HG02588 (cell line): ENCODE results near the gene LYRM9.
"Not testable (repeated sequence)": the region's sequence is repeated elsewhere in the genome, so short reads cannot be mapped to it uniquely, and the experiment has no call there.

Source experiments
- ATAC-seq: cut with Tn5 transposase; IDR thresholded peaks from one replicate; pipeline ENCODE4 v1.9.1; 2021; ENCODE audit warnings: mild to moderate bottlenecking, moderate library complexity; ENCODE audit not compliant: unreplicated experiment

The LYRM9 gene

DNA sequence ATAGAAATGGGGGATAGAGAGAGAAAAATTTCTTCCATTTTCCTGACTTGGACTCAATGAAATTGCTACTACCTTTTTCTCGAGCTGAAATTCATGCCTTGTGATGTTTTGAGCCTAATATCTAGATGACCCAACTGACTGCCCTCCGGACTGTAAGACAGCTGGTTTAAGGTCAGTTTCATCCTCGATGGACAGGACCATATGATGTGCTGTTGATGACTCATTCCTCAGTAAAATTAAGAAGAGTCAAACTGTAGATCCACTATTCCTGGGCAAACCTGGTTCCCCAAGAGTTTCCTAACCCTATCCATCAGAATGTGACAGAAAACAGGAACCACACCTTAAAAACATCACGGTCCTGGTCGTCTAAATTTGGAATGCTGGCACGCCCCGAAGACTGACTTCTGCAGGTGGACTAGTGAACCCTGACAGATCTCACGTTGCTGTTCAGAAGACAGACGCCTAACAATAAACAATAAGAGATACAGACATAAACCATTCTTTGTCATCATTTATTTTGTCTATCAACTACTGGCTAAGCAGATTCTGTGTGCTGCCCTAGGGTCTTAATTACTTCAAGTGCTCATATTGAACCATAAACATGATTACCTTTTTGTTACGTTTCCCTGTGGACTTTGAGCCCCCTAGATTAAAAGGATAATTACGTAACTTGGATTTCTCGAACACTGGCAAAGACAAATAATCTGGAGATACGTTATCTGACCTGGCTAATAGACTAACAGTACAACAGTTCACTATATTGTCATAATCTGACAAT is 47.7 kb downstream of the LYRM9 start:
- no peak for ATAC-seq

DNA sequence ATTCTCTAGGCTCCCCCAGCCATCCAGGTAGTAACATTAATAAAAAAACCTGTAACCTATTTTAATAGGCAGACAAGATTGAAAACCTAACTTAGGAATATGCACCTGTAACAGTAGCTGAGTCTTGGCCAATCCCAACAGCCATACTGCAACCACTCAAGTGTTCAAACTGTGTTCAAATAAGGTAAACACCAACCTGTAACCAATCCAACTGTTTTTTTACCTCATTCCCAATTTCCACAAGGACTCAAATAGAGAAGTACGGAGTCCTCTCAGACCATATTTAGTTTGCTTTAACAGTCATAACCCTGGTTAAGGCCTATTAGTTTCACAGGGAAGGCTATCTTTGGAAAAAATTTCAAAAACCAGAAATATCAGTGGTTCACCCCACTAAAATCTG is 52.5 kb downstream of the LYRM9 start:
- no peak for ATAC-seq

DNA sequence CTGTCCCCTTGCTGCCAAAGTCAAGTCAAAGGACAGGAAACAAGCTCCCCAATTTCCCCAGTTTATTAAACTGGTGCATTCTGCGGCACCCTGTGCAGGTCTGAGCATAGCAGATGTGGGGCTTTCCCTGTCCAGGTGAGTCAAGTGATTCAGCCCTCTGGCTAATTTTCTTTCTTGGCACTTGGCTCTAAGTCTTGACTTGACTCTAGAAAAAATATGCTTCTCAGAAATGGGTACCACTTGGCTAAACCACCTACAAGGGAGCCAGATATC is 52.8 kb downstream of the LYRM9 start:
- ATAC-seq: not testable (repeated sequence)

DNA sequence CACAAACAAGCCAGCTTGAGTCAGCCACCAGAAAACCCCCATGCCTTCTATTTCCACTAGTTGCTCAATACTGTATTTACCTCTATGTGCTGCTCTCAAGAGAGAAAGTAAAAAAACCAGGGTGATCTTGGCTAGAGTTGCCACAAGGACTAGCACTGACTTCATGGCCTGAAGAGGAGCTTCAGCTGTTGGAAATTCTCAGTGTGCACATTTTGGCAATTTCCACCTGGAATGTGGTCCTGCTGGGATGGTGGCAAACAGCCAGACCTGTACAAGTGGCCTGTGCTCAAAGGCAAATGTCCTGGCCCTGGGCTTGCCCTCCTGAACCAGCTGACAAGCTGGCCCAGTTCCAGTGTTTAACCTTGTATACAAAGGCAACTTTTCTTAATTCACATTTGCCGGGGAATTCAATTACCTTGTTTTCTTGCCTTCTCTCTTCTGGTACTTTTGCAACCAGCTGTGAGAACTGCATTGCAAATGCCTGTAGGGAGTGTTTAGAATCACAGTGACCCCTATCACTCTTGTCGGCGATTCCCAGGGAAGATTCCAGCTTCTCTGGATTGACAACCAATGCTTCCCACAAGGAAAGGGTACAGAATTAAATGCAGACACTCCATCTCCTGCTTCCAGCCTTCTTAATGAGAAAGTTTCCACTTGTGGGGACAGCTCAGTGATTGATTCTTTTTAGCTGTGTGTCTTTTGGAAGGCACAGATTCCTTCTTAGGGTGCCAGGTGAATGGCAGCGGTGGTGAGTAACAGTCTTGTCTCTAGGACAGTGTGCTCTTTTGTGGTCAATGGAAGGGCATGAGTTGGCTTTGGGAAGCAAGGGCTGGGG is 53.4 kb downstream of the LYRM9 start:
- ATAC-seq: not testable (repeated sequence)

DNA sequence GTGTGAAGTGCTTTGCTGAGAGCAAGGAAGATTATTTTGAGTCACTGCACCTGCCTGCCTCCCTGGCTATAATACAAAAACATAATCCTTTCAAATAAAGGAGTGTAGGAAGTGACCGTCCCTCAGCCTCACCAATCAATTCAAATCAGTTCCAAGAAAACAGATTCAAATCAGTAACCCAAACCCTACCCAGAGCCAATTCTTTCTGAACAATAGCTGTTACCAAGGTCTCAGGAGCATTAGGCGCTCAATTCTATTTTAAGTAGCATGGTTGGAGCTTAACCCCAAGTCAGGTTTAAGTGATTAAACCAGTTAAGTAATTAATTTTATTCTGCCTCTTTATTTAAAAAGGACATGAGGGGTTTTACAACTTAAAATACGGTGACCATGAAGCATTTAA is 54.6 kb downstream of the LYRM9 start:
- ATAC-seq: not testable (repeated sequence)

DNA sequence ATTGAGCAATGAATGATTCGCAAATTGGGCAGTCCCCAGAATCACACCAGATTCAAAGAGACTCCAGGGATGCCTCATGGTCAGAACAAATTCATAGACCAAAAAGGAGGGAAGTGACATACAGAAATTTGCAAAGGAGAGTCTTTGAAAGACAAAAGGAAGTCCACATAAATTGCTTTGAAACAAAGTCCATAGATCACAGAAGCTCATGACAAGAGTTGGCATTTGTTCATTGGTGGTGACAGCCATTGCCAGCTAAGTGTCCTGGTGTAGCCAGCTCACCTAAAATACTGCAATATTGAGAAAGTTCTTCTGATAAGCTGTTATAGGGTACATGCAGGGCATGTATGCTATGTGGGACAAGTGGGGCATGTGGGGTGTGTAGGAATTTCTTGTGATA is 55.4 kb downstream of the LYRM9 start:
- not testable (repeated sequence) for ATAC-seq

DNA sequence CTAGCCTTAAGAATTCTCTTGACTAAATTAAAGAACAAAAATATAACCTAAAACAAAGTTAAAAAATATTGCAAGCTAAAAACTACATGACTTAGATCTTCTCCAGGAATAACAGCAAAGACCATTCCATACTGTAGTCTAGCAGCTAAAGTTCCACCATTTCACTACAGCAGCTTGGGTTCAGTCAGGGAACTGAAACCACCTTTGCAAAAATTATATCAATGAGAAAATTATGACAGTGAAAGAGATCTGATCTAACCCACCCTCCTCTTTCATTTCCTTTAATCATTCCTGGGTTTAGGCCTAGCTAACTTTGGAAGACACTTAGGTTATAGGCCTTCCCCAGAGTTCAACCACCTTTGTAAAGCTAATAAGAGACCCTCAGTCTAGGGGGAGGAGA is 56.5 kb downstream of the LYRM9 start:
- ATAC-seq: no peak

DNA sequence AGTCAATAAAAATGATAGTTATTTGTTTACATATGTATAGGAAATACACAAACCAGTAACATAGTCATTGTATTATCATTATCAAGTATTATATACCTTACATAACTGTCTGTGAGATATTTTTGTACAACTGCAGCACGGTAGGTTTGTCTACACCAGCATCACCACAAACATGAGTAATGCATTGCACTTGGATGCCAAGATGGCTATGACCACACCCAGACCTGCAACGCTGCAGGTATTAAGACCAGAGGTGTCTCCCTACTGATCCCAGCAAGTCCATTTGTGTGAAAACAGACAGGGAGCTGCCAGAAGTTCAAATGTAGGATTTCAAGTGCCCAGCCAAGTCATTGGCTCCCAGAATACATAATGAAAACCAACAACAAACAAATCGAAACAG is 58.6 kb downstream of the LYRM9 start:
- ATAC-seq: no peak

DNA sequence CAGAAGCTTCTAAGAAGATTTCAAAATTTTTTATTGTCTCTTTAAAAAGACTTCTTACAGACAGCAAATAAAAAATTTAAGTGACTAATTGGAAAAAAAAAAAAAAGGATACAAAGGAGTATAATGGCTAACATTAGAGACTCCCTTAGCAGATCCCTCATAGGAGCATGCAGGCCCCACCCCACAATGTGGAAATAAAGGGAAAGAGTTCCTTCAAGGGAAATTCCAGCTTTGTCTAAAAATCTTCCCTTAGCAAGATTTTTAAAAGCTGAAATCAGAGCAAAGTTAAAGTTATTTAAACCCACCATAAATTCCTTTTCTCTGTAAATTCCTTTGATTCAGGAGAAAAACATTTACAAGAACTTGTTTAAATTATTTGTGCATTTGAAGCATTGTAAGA is 60.3 kb downstream of the LYRM9 start:
- ATAC-seq: no peak

DNA sequence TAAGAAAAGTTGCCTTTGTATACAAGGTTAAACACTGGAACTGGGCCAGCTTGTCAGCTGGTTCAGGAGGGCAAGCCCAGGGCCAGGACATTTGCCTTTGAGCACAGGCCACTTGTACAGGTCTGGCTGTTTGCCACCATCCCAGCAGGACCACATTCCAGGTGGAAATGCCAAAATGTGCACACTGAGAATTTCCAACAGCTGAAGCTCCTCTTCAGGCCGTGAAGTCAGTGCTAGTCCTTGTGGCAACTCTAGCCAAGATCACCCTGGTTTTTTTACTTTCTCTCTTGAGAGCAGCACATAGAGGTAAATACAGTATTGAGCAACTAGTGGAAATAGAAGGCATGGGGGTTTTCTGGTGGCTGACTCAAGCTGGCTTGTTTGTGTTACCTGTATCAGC is 63.3 kb downstream of the LYRM9 start:
- not testable (repeated sequence) for ATAC-seq

DNA sequence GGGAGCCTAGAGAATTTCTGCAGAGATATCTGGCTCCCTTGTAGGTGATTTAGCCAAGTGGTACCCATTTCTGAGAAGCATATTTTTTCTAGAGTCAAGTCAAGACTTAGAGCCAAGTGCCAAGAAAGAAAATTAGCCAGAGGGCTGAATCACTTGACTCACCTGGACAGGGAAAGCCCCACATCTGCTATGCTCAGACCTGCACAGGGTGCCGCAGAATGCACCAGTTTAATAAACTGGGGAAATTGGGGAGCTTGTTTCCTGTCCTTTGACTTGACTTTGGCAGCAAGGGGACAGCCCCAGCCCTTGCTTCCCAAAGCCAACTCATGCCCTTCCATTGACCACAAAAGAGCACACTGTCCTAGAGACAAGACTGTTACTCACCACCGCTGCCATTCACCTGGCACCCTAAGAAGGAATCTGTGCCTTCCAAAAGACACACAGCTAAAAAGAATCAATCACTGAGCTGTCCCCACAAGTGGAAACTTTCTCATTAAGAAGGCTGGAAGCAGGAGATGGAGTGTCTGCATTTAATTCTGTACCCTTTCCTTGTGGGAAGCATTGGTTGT is 63.9 kb downstream of the LYRM9 start:
- ATAC-seq: not testable (repeated sequence)
